HepG2 (cell line): ENCODE results near the gene RAB24. TPM values are rescaled to one million over a fixed set of nuclear protein-coding genes. Genes with fewer than 3 reads are reported as not detected.

Experiments used
- CREM ChIP-seq, 2 experiments: sonication (generic) in 1 of 2; formaldehyde crosslinking in 1 of 2; IDR thresholded peaks; 2 replicates each; pipeline versions ENCODE4 v1.4.0 to v1.6.1; 2016 to 2020; ENCODE audit warnings: antibody characterized with exemption in 1 of 2, mild to moderate bottlenecking in 1 of 2, missing genetic modification reagents in 1 of 2
- ETV5 ChIP-seq: IDR thresholded peaks from 2 replicates; pipeline ENCODE4 v1.6.1; 2018; ENCODE audit warnings: missing biosample characterization, missing genetic modification reagents, inconsistent platforms, borderline replicate concordance
- FLYWCH1 ChIP-seq: sonication (generic); formaldehyde crosslinking; IDR thresholded peaks from 2 replicates; pipeline ENCODE4 v1.8.1; 2023; ENCODE audit warnings: mild to moderate bottlenecking, missing genetic modification reagents
- FUBP1 ChIP-seq: sonication (generic); formaldehyde crosslinking; IDR thresholded peaks from 2 replicates; pipeline ENCODE4 v1.5.1; 2020; ENCODE audit warnings: missing genetic modification reagents, mild to moderate bottlenecking, borderline replicate concordance
- HMGA1 ChIP-seq: sonication (generic); formaldehyde crosslinking; conservative IDR thresholded peaks from 2 replicates; pipeline ENCODE4 v1.4.0; 2020; ENCODE audit warnings: missing genetic modification reagents
- IKZF1 ChIP-seq: fragments of 450-650 bp; IDR thresholded peaks from 2 replicates; pipeline ENCODE4 v1.7.1; 2016
- KAT8 ChIP-seq: IDR thresholded peaks from 2 replicates; pipeline ENCODE4 v1.6.1; 2016; ENCODE audit warnings: missing genetic modification reagents, missing compliant biosample characterization
- NCOA5 ChIP-seq: sonication (generic); formaldehyde crosslinking; IDR thresholded peaks from 2 replicates; pipeline ENCODE4 v1.4.0; 2020; ENCODE audit warnings: missing genetic modification reagents
- NFIC ChIP-seq: IDR thresholded peaks from 2 replicates; pipeline ENCODE4 v1.6.1; 2012; ENCODE audit warnings: mild to moderate bottlenecking, low read length, inconsistent platforms
- NR2F1 ChIP-seq, 2 experiments: fragments of 450-650 bp in 1 of 2; formaldehyde crosslinking in 1 of 2; IDR thresholded peaks; 2 replicates each; pipeline versions ENCODE4 v1.5.0 to v1.6.1; 2016 to 2020; ENCODE audit warnings: mild to moderate bottlenecking in 1 of 2, missing compliant biosample characterization in 1 of 2, missing genetic modification reagents in 1 of 2, moderate library complexity in 1 of 2
- PCBP1 ChIP-seq: fragments of 200-400 bp; formaldehyde crosslinking; IDR thresholded peaks from 2 replicates; pipeline ENCODE4 v1.6.1; 2017; ENCODE audit warnings: mild to moderate bottlenecking, low read depth, low read length, borderline replicate concordance
- RAD21 ChIP-seq: fragments of 450-650 bp; formaldehyde crosslinking; IDR thresholded peaks from 2 replicates; pipeline ENCODE4 v1.5.0; 2020; ENCODE audit warnings: mild to moderate bottlenecking
- ZBTB14 ChIP-seq: sonication (generic); formaldehyde crosslinking; IDR thresholded peaks from 2 replicates; pipeline ENCODE4 v1.4.0; 2020; ENCODE audit warnings: missing genetic modification reagents
- ZBTB4 ChIP-seq: sonication (generic); formaldehyde crosslinking; IDR thresholded peaks from 2 replicates; pipeline ENCODE4 v1.4.0; 2020; ENCODE audit warnings: missing genetic modification reagents, mild to moderate bottlenecking, borderline replicate concordance
- ZNF780A ChIP-seq: sonication (generic); formaldehyde crosslinking; IDR thresholded peaks from 2 replicates; pipeline ENCODE4 v1.8.0; 2022; ENCODE audit warnings: mild to moderate bottlenecking, missing genetic modification reagents, moderate library complexity
- polyA plus RNA-seq, 8 experiments: library from polyadenylated mRNA; depleted of rRNA in 3 of 8; stranded (reverse) in 7 of 8; unstranded in 1 of 8; fragments of >200 nt; fragmentation: Illumina TruSeq in 4 of 8; extraction: Trizol in 4 of 8; gene quantifications; 2 replicates each; pipeline versions ENCODE4 v1.2.1 to v1.2.3, GENCODE V29; 2011 to 2016; ENCODE audit warnings: low read depth in 4 of 8, missing spikeins in 1 of 8, mixed read lengths in 1 of 8; ENCODE audit not compliant: insufficient read depth in 1 of 8
- total RNA-seq, 5 experiments: library from RNA; depleted of rRNA; stranded (reverse); fragments of >200 nt; fragmentation: Illumina TruSeq; extraction: Trizol; gene quantifications; 2 replicates each; pipeline ENCODE4 v1.2.3, GENCODE V29; 2016; ENCODE audit warnings: low read depth in 1 of 5
- TF ChIP-seq, protein P1 (sequence below): sonication (generic); formaldehyde crosslinking; IDR thresholded peaks from 2 replicates; pipeline ENCODE4 v1.4.0; 2020; ENCODE audit warnings: missing genetic modification reagents, mild to moderate bottlenecking, borderline replicate concordance
- TF ChIP-seq, protein P2 (sequence below): sonication (generic); formaldehyde crosslinking; IDR thresholded peaks from 2 replicates; pipeline ENCODE4 v1.5.0; 2020; ENCODE audit warnings: missing genetic modification reagents

Gene RAB24
- total and polyA plus RNA-seq, 2 of the 13 experiments (the other 11 are each of a cell fraction or from before 2014, with no cell fraction given) = 22.9 to 63.7 TPM

- TF ChIP-seq PCBP1 (no peak), RAD21 (CRISPR knock-in tag) (no peak), ZBTB4 (CRISPR knock-in tag) (no peak), ETV5 (CRISPR knock-in tag) (peak; percentile 16; the same call in 1 of the 2 replicates), FUBP1 (CRISPR knock-in tag) (no peak), FLYWCH1 (0 out of 2 replicates have a peak, but pooled peaks have one; percentile 74), IKZF1 (no peak), NFIC (no peak), KAT8 (no peak), ZNF780A (no peak), ZBTB14 (no peak), HMGA1 (no peak), CREM (IDR thresholded peaks at IDR 0.05) (no peak; the same call in 1 of the 2 replicates), CREM (CRISPR knock-in tag; IDR thresholded peaks at IDR 0.05) (no peak), NCOA5 (CRISPR knock-in tag) (no peak), NR2F1 (CRISPR knock-in tag; IDR thresholded peaks at IDR 0.05) (no peak)
- TF ChIP-seq, protein P1, sequence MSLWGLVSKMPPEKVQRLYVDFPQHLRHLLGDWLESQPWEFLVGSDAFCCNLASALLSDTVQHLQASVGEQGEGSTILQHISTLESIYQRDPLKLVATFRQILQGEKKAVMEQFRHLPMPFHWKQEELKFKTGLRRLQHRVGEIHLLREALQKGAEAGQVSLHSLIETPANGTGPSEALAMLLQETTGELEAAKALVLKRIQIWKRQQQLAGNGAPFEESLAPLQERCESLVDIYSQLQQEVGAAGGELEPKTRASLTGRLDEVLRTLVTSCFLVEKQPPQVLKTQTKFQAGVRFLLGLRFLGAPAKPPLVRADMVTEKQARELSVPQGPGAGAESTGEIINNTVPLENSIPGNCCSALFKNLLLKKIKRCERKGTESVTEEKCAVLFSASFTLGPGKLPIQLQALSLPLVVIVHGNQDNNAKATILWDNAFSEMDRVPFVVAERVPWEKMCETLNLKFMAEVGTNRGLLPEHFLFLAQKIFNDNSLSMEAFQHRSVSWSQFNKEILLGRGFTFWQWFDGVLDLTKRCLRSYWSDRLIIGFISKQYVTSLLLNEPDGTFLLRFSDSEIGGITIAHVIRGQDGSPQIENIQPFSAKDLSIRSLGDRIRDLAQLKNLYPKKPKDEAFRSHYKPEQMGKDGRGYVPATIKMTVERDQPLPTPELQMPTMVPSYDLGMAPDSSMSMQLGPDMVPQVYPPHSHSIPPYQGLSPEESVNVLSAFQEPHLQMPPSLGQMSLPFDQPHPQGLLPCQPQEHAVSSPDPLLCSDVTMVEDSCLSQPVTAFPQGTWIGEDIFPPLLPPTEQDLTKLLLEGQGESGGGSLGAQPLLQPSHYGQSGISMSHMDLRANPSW (CRISPR knock-in tag) = no peak
- TF ChIP-seq, protein P2, sequence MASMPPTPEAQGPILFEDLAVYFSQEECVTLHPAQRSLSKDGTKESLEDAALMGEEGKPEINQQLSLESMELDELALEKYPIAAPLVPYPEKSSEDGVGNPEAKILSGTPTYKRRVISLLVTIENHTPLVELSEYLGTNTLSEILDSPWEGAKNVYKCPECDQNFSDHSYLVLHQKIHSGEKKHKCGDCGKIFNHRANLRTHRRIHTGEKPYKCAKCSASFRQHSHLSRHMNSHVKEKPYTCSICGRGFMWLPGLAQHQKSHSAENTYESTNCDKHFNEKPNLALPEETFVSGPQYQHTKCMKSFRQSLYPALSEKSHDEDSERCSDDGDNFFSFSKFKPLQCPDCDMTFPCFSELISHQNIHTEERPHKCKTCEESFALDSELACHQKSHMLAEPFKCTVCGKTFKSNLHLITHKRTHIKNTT = no peak
Measured at GRCh38 chr5:177311723-177312648, 8.5 kb upstream of the RAB24 start, which contains the start of gene MXD3 (continued).
